GM18507 (cell line): ENCODE results near the gene SDK1.
"Not testable (repeated sequence)": the region's sequence is repeated elsewhere in the genome, so short reads cannot be mapped to it uniquely, and the experiment has no call there.

Experiments
- DNase-seq: peaks from one replicate; pipeline ENCODE4 v3.0.0; 2011; ENCODE audit warnings: low read depth; ENCODE audit not compliant: insufficient read length; ENCODE audit errors: extremely low spot score
- FAIRE-seq: peaks from 2 replicates; lab custom pipeline; 2011; peaks lifted over from hg19 to GRCh38; lab: Jason Lieb, UNC

SDK1 gene

GRCh38 chr7:4216016-4216415, 915.0 kb downstream of the SDK1 start:
- FAIRE-seq (no peak), DNase-seq (no peak)

GRCh38 chr7:4217126-4217660, 916.1 kb downstream of the SDK1 start:
- not testable (repeated sequence) for DNase-seq, FAIRE-seq

- FAIRE-seq (no peak), DNase-seq (no peak)
Observed at GRCh38 chr7:4218481-4218880, 917.4 kb downstream of the SDK1 start.

DNA sequence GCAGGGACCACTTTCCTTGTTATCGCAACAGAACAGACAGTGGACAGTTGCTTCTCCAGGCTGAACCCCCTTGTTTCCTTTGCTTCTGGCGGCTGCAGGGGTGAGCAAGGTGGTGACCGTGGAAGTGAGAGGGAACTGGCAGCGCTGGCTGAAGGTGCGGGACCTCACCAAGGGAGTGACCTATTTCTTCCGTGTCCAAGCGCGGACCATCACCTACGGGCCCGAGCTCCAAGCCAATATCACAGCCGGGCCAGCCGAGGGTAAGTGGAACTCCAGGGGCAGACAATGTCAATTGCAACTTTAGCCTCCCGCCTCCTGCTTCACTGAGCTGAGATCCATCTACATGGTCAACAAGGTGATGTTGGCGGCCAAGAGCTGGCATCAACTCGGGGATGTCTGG, 919.0 kb downstream of the SDK1 start:
- no peak for FAIRE-seq
- no peak for DNase-seq

- DNase-seq (no peak), FAIRE-seq (no peak)
Observed at GRCh38 chr7:4221043-4221442, 920.0 kb downstream of the SDK1 start.

DNA sequence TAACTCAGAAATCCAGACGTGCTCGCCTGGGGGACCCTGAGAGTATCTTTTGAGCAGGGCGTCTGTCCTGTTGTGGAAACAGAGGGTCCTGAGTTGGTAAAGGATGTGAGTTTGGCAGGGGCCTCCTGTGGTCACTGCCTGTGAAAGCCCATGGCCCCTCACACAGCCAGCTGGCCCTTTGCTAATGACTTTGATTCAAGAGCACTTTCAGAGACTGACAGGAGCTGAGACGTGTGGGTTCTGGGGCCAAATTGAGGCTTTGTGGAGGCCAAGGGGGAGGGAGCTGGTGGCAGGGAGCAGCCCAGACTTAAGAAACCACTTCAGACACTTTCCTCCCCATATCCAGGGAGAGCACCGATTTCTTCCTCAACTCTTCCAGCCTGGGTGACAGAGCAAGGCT, 921.6 kb downstream of the SDK1 start:
- DNase-seq (no peak), FAIRE-seq (no peak)

DNA sequence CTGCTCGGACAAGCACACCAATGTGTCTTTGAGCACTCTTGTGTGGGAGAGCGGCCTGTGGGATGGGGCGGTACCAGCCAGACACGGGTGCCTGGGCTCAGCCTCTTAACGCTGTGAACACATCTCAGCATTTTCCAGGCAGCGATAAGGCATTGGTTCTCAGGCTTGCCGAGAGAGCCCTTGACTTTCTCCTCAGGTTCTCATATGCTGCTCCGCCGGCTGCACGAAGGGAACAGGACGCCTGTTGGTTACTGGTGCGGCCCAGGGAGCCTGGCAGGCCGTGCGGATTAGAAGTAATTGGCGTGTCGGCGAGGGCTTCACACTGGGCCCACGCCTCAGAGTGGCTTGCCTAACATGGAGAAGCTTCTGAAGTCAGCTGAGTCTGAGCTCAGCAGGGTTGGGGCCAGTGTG, 924.3 kb downstream of the SDK1 start:
- FAIRE-seq: no peak
- no peak for DNase-seq

DNA sequence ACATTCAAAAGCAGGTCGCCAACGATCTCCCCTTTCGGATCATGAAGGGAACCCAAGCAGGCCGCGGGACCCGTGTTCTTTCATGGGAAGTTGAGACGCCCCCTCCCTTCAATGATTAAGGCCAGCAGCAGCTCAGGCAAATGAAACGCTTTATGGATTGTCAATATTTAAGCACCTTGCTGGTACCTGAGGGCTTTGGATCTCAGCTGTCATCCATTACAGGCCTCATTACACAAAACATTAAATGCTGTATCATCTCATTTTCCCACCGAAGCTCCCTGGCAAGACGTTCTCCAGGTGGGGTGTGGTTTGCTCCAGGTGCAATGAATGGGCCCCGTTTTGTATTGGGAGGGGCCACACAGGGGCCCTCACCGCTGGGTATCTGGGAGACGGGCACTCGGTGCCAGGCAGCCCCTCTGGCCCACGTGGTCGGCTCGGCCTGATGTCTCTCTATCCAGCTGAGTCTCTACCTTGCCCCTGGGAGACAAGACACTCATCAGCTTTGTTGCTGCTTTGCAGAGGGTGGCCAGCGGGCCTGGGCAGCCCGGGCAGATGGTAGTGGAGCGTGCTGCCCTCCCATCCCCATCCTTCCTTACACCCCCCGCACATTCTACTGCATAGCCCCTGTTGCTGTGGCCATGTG, 925.0 kb downstream of the SDK1 start:
- no peak for FAIRE-seq
- no peak for DNase-seq

GRCh38 chr7:4226524-4226882, 925.5 kb downstream of the SDK1 start:
- no peak for DNase-seq
- FAIRE-seq: no peak

GRCh38 chr7:4227105-4228010, 926.3 kb downstream of the SDK1 start:
- no peak for FAIRE-seq
- DNase-seq: no peak

- FAIRE-seq (no peak), DNase-seq (no peak)
Observed at GRCh38 chr7:4230352-4230751, 929.3 kb downstream of the SDK1 start.

- FAIRE-seq (no peak), DNase-seq (no peak)
Observed at GRCh38 chr7:4233146-4233545, 932.1 kb downstream of the SDK1 start.

- no peak for DNase-seq
- no peak for FAIRE-seq
Observed at GRCh38 chr7:4233621-4234497, 932.8 kb downstream of the SDK1 start.

- no peak for DNase-seq
- FAIRE-seq: no peak
Observed at GRCh38 chr7:4234498-4234855, 933.4 kb downstream of the SDK1 start.

DNA sequence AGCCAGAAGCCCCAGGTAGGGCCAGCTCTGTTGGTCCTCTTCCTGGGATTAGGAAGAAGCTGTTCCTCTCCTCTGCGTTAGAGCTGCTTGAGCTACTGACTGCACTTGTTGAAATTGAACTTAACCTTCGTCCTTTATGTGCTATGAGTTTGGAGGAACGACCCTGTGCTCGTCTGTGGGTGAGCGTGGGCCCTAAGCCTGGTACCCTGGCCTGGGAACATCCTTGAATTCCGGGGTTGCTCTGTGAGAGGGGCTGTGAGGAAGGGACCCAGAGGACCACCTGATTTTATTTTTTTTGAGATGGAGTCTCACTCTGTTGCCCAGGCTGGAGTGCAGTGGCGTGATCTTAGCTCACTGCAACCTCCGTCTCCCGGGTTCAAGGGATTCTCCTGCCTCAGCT, 933.8 kb downstream of the SDK1 start:
- DNase-seq (no peak), FAIRE-seq (no peak)

DNA sequence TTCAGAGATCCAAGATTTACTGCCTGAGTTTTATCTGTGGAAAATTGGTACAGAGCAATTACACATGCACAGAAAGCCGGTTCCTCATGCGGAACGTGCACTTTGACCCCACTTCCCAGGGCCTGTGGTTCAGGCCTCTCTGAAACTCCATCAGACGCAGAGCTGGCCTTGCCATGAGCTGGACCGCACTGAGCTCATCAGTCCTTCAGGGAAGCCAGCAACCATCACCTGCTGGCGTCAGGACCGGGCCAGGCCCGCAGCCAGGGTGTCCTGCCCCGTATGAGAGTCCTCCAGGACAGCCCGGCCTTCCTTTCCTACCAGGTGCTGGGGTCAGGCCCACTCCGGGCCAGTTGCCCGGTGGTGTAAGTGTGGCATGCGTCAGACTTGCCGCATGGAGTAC, 934.5 kb downstream of the SDK1 start:
- no peak for DNase-seq
- no peak for FAIRE-seq

- DNase-seq: no peak
- FAIRE-seq: no peak
Observed at GRCh38 chr7:4236389-4236788, 935.3 kb downstream of the SDK1 start.

GRCh38 chr7:4236873-4237272, 935.8 kb downstream of the SDK1 start:
- not testable (repeated sequence) for FAIRE-seq, DNase-seq

DNA sequence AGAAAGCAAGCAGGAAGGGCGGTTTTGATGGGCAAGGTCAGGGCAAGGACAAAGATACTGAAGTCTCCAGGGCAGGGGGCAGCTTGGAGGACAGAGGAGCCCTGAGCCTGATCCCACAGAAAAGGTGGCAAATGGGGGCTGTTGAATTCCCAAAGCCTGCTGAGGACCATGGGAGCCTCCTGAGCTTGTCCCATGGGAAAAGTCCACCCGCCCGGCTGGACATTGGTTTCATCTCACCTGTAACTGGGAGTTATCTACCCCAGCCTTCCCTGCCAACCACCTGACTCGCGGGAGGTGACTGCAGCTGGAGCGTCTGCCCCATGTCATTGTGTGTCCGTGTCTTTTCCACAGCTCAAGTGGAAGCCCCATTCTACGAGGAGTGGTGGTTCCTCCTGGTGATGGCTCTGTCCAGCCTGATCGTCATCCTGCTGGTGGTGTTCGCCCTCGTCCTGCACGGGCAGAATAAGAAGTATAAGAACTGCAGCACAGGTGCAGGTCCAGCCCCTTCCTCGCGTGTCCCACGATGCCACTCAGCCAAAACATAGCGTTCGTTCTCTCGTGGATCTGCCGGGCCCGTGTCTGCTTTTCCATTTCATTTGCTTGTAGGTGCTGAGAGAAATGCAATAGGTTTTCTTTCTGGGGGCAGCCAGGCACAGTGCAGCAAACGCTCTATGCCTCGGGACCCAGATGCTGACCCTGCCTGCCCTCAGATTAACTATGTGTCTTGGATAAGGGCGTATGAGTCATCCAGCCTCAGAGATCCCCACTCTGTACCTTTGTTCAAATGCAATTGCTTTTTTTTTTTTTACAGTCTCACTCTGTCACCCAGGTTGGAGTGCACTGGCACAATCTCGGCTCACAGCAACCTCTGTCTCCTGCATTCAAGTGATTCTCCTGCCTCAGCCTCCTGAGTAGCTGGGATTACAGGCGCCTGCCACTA, 936.5 kb downstream of the SDK1 start:
- no peak for FAIRE-seq
- DNase-seq: no peak
